ENCODE results near the gene TRAF7.

TRAF7 gene

DNA sequence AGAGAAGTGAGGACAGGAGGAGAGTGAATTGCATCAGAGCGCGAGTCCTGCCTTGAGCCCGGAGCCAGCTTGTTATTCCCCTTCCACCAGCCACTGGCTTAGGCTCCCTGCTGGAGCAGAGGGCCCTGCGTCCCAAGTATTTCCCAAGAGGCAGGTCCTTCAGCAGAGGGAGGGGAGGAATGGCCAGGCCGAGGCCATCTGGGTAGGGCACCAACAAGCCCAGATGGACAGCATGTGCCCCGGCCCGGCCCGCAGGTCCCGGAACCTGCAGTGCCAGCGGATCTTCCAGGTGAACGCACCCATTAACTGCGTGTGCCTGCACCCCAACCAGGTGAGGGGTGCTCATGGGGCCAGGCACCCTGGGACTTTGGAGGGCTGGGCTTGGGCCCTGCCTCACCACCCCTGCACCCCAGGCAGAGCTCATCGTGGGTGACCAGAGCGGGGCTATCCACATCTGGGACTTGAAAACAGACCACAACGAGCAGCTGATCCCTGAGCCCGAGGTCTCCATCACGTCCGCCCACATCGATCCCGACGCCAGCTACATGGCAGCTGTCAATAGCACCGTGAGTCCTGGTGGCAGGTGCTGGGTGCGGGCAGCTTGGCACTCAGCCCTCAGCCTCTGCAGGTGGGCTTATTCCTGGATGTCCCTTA is 51.3 kb downstream of the TRAF7 start:
- Histone ChIP-seq H3K4me3 (ENCODE audit: low read depth in 1 of 2, low read length in 2 of 2) (no peak overlapping the region), H3K9me3 (ENCODE audit: control insufficient read depth in 1 of 2, low read length in 2 of 2) (no peaks in the 10 kb centered on the region), H3K27ac (ENCODE audit: low read depth, low read length) (no peak overlapping the region), H3K27me3 (ENCODE audit: control insufficient read depth in 1 of 2, insufficient read depth in 2 of 2, low read length in 2 of 2) (no peaks in the 10 kb centered on the region), H3K9ac (ENCODE audit: low read depth in 1 of 2, low read length in 2 of 2) (no peak overlapping the region), H3K4me1 (ENCODE audit: control insufficient read depth in 1 of 2, insufficient read depth in 2 of 2, low read length in 2 of 2) (peaks cover 14 to 22% of the 10 kb centered on the region in 2 donors), H3K36me3 (ENCODE audit: control insufficient read depth in 1 of 2, insufficient read depth in 2 of 2, low read length in 2 of 2) (peaks cover 16 to 29% of the 10 kb centered on the region in 2 donors)

DNA sequence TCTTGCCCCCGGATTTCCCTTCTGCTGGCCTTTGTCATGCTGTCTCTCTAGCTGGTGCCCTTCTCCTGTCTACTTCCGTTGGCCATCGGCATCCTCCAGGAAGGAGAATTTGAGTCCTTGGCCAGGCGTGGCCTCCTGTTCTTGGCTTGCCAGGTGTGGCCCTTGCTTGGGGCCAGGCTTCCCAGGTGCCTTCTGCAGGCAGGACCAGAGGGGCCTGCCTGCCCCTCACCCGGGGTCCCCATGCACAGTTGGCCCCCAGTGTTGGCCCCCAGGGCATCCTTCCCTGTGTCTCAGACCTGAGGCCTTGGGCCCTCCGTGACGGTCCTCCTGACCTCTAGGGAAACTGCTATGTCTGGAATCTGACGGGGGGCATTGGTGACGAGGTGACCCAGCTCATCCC is 52.3 kb downstream of the TRAF7 start:
- no peak overlapping the region for H3K4me3 ChIP-seq (ENCODE audit: low read depth in 1 of 2, low read length in 2 of 2)
- H3K9me3 ChIP-seq (ENCODE audit: control insufficient read depth in 1 of 2, low read length in 2 of 2) = no peaks in the 10 kb centered on the region
- no peaks in the 10 kb centered on the region for H3K27me3 ChIP-seq (ENCODE audit: control insufficient read depth in 1 of 2, insufficient read depth in 2 of 2, low read length in 2 of 2)
- H3K9ac ChIP-seq (ENCODE audit: low read depth in 1 of 2, low read length in 2 of 2) = no peak overlapping the region
- H3K4me1 ChIP-seq (ENCODE audit: control insufficient read depth in 1 of 2, insufficient read depth in 2 of 2, low read length in 2 of 2) = peaks cover 24 to 31% of the 10 kb centered on the region in 2 donors
- H3K36me3 ChIP-seq (ENCODE audit: control insufficient read depth in 1 of 2, insufficient read depth in 2 of 2, low read length in 2 of 2) = peaks cover 16 to 36% of the 10 kb centered on the region in 2 donors
- no peak overlapping the region for H3K27ac ChIP-seq (ENCODE audit: low read depth, low read length)

DNA sequence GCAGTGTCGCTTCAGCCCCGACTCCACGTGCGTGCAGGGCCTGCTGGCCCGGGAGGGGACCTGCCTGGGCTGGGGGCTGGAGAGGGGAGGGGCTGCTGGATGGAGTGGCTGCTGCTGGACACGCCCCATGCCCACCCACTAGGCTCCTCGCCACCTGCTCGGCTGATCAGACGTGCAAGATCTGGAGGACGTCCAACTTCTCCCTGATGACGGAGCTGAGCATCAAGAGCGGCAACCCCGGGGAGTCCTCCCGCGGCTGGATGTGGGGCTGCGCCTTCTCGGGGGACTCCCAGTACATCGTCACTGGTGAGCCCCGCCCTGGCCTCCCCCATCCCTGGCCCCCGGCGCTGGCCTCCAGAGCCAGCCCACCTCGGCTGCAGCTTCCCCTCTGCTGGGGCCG is 52.7 kb downstream of the TRAF7 start:
- Histone ChIP-seq H3K27me3 (ENCODE audit: control insufficient read depth in 1 of 2, insufficient read depth in 2 of 2, low read length in 2 of 2) (no peaks in the 10 kb centered on the region), H3K9ac (ENCODE audit: low read depth in 1 of 2, low read length in 2 of 2) (no peak overlapping the region), H3K36me3 (ENCODE audit: control insufficient read depth in 1 of 2, insufficient read depth in 2 of 2, low read length in 2 of 2) (peaks cover 16 to 36% of the 10 kb centered on the region in 2 donors), H3K27ac (ENCODE audit: low read depth, low read length) (no peak overlapping the region), H3K9me3 (ENCODE audit: control insufficient read depth in 1 of 2, low read length in 2 of 2) (no peaks in the 10 kb centered on the region), H3K4me1 (ENCODE audit: control insufficient read depth in 1 of 2, insufficient read depth in 2 of 2, low read length in 2 of 2) (peaks cover 28 to 36% of the 10 kb centered on the region in 2 donors), H3K4me3 (ENCODE audit: low read depth in 1 of 2, low read length in 2 of 2) (no peak overlapping the region)

DNA sequence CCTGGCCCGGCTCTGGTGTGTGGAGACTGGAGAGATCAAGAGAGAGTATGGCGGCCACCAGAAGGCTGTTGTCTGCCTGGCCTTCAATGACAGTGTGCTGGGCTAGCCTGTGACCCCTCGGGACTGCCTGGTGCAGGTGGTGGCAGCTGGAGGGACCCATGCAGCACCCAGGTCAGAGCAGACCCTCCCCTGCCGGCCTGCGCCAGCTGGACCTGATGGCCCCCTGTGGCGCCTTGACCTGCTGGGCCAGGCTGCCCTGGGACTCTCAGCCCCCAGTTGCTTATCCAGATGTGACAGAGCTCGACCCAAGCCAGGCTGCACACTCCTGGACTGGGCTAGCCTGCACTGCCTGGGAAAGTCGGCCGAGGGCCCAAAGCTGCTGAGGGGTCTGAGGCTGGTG is 53.2 kb downstream of the TRAF7 start:
- H3K9ac ChIP-seq (ENCODE audit: low read depth in 1 of 2, low read length in 2 of 2) = no peak overlapping the region
- no peaks in the 10 kb centered on the region for H3K27me3 ChIP-seq (ENCODE audit: control insufficient read depth in 1 of 2, insufficient read depth in 2 of 2, low read length in 2 of 2)
- H3K27ac ChIP-seq (ENCODE audit: low read depth, low read length) = no peak overlapping the region
- H3K36me3 ChIP-seq (ENCODE audit: control insufficient read depth in 1 of 2, insufficient read depth in 2 of 2, low read length in 2 of 2) = peaks cover 16 to 36% of the 10 kb centered on the region in 2 donors
- H3K9me3 ChIP-seq (ENCODE audit: control insufficient read depth in 1 of 2, low read length in 2 of 2) = no peaks in the 10 kb centered on the region
- peaks cover 33 to 40% of the 10 kb centered on the region in 2 donors for H3K4me1 ChIP-seq (ENCODE audit: control insufficient read depth in 1 of 2, insufficient read depth in 2 of 2, low read length in 2 of 2)
- no peak overlapping the region for H3K4me3 ChIP-seq (ENCODE audit: low read depth in 1 of 2, low read length in 2 of 2)

DNA sequence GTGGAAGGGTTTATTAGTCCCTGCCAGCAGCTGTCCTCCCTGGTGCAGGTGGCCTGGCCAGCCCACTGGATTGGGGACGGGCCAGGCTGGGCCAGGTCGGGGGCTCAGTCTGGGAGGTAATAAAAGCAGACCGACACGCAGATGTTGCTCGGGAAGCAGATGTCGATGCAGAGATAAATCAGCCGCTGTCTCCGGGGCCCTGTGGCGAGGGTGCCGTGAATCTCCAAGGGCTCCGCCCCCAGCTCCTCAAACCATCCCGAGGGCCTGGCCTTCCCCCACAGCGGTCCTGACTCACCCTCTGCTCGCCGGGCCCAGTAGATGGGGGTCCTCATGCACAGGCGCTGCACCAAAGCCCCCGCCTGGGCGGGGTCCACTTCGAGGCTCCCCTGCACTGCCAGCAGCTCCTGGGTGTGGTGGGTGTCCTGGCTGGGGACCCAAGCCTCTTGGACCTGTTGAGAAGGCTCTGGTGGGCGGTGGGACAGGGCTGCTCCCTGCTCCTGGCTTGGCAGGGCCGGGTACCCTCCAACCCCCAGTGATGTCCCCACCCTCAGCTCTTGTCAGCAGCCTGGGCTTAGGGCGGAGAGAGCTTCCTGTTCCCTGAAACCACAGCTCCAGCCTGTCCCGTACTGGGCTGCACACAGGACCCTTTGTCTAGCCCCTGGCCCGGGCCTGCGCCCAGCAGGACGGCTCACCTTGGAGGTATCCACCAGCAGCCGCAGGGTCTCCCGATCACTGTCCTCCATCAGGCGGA is 53.9 kb downstream of the TRAF7 start:
- Histone ChIP-seq H3K27me3 (ENCODE audit: control insufficient read depth in 1 of 2, insufficient read depth in 2 of 2, low read length in 2 of 2) (no peaks in the 10 kb centered on the region), H3K4me3 (ENCODE audit: low read depth in 1 of 2, low read length in 2 of 2) (no peak overlapping the region), H3K36me3 (ENCODE audit: control insufficient read depth in 1 of 2, insufficient read depth in 2 of 2, low read length in 2 of 2) (peaks cover 16 to 36% of the 10 kb centered on the region in 2 donors), H3K4me1 (ENCODE audit: control insufficient read depth in 1 of 2, insufficient read depth in 2 of 2, low read length in 2 of 2) (peaks cover 33 to 41% of the 10 kb centered on the region in 2 donors), H3K27ac (ENCODE audit: low read depth, low read length) (no peak overlapping the region), H3K9me3 (ENCODE audit: control insufficient read depth in 1 of 2, low read length in 2 of 2) (no peaks in the 10 kb centered on the region), H3K9ac (ENCODE audit: low read depth in 1 of 2, low read length in 2 of 2) (no peak overlapping the region)

DNA sequence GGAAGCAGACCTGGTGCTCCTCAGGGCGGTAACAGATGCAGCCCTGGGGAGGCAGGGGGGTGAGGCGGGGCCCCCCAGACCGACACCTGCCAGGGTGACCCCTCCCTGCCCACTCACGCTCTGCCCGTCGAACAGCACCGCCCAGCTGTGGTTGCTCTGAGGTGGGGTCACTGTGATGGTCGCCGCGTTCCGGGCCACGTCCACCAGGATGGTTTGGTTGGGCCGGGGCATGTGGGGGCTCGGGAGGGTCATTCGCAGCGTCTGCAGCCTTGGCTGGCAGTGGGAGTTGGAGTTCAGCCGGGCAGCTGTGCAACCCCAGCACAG is 54.4 kb downstream of the TRAF7 start:
- Histone ChIP-seq H3K9me3 (ENCODE audit: control insufficient read depth in 1 of 2, low read length in 2 of 2) (no peaks in the 10 kb centered on the region), H3K36me3 (ENCODE audit: control insufficient read depth in 1 of 2, insufficient read depth in 2 of 2, low read length in 2 of 2) (peaks cover 16 to 36% of the 10 kb centered on the region in 2 donors), H3K27me3 (ENCODE audit: control insufficient read depth in 1 of 2, insufficient read depth in 2 of 2, low read length in 2 of 2) (no peaks in the 10 kb centered on the region), H3K4me1 (ENCODE audit: control insufficient read depth in 1 of 2, insufficient read depth in 2 of 2, low read length in 2 of 2) (peaks cover 29 to 37% of the 10 kb centered on the region in 2 donors), H3K4me3 (ENCODE audit: low read depth in 1 of 2, low read length in 2 of 2) (no peak overlapping the region), H3K27ac (ENCODE audit: low read depth, low read length) (no peak overlapping the region), H3K9ac (ENCODE audit: low read depth in 1 of 2, low read length in 2 of 2) (no peak overlapping the region)

DNA sequence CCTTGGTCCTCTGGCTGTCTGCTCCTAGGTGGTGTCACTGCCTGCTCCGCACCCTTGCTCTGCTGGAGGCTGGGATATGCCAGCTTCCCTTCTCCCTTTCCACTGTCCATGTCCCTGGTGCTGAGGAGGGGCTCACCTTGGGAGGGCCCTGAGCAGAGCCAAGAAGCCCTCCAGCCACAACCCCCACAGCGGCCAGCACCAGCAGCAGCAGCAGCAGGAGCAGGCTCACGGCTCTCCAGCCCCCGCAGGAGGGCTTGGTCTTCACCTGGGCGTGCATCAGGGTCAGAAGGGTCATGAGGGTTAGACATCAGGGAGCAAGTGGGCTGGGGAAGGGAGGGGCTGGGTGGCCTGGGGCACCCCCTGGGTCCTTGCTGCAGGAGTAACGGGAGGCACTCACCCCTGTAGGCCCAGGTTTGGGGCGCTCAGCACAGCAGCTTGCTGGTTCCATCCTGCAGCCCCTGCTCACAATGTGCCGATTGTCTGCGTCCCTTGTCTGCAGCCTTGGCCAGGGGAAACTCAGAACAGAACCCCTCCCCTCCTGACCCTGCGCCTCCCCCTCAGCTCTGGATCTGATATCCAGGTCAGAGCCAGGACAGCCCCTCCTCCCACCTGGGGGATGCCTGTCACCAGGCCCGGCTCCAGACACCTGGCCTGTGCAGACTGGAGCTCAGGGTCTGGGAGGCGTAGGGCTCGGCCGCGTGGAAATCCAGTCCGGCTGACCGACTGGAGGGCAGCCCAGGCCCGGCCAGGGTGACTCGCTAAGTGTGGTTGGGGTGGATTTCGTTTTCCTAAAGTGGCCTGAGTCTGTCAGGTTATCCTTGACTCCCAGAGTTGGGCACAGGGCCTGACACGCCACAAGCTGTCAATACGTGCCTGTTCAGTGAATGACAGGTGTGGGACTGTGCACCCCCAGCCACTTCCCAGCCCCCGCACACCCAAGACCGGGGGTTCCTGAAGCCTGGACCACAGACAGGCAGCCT is 55.1 kb downstream of the TRAF7 start, which contains the start of gene BRICD5:
TSS of gene BRICD5 (minus strand) at position 478 of the 980 bp plus-strand sequence. CDS start at position 448, 30 bp downstream.
- H3K9me3 ChIP-seq (ENCODE audit: control insufficient read depth in 1 of 2, low read length in 2 of 2) = no peaks in the 10 kb centered on the region
- H3K9ac ChIP-seq (ENCODE audit: low read depth in 1 of 2, low read length in 2 of 2) = no peak within 1 kb of the TSS
- no peaks in the 10 kb centered on the region for H3K27me3 ChIP-seq (ENCODE audit: control insufficient read depth in 1 of 2, insufficient read depth in 2 of 2, low read length in 2 of 2)
- peaks cover 29 to 37% of the 10 kb centered on the region in 2 donors for H3K4me1 ChIP-seq (ENCODE audit: control insufficient read depth in 1 of 2, insufficient read depth in 2 of 2, low read length in 2 of 2)
- H3K27ac ChIP-seq (ENCODE audit: low read depth, low read length) = no peak within 1 kb of the TSS
- peaks cover 16 to 36% of the 10 kb centered on the region in 2 donors for H3K36me3 ChIP-seq (ENCODE audit: control insufficient read depth in 1 of 2, insufficient read depth in 2 of 2, low read length in 2 of 2)
- H3K4me3 ChIP-seq (ENCODE audit: low read depth in 1 of 2, low read length in 2 of 2) = no peak within 1 kb of the TSS

DNA sequence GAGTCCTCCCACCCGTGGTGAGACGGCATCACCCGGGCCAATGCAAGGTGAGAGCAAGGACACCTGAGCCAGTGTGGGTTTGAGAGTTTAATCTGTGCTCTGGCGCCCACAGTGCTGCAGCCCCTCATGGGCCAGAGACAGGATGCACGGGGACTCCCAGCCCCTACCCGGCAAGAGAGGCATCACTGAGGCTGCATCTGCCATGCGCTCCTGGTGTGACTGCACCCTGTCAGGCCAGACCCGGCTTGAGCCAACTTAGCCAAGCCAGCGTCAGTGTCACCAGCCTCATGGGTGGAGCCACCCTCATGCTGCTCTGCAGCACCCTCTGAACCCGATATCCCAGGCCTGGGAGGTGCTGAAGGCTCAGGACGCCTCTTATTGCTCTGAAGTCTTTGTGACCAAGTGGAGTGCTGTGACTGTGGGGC is 56.4 kb downstream of the TRAF7 start:
- H3K4me3 ChIP-seq (ENCODE audit: low read depth in 1 of 2, low read length in 2 of 2) = no peak overlapping the region
- no peak overlapping the region for H3K27ac ChIP-seq (ENCODE audit: low read depth, low read length)
- H3K4me1 ChIP-seq (ENCODE audit: control insufficient read depth in 1 of 2, insufficient read depth in 2 of 2, low read length in 2 of 2) = peaks cover 21 to 25% of the 10 kb centered on the region in 2 donors
- H3K27me3 ChIP-seq (ENCODE audit: control insufficient read depth in 1 of 2, insufficient read depth in 2 of 2, low read length in 2 of 2) = no peaks in the 10 kb centered on the region
- H3K9me3 ChIP-seq (ENCODE audit: control insufficient read depth in 1 of 2, low read length in 2 of 2) = no peaks in the 10 kb centered on the region
- peaks cover 16 to 36% of the 10 kb centered on the region in 2 donors for H3K36me3 ChIP-seq (ENCODE audit: control insufficient read depth in 1 of 2, insufficient read depth in 2 of 2, low read length in 2 of 2)
- peak overlapping the region in 1 of 2 donors; percentile 66 for H3K9ac ChIP-seq (ENCODE audit: low read depth in 1 of 2, low read length in 2 of 2)

DNA sequence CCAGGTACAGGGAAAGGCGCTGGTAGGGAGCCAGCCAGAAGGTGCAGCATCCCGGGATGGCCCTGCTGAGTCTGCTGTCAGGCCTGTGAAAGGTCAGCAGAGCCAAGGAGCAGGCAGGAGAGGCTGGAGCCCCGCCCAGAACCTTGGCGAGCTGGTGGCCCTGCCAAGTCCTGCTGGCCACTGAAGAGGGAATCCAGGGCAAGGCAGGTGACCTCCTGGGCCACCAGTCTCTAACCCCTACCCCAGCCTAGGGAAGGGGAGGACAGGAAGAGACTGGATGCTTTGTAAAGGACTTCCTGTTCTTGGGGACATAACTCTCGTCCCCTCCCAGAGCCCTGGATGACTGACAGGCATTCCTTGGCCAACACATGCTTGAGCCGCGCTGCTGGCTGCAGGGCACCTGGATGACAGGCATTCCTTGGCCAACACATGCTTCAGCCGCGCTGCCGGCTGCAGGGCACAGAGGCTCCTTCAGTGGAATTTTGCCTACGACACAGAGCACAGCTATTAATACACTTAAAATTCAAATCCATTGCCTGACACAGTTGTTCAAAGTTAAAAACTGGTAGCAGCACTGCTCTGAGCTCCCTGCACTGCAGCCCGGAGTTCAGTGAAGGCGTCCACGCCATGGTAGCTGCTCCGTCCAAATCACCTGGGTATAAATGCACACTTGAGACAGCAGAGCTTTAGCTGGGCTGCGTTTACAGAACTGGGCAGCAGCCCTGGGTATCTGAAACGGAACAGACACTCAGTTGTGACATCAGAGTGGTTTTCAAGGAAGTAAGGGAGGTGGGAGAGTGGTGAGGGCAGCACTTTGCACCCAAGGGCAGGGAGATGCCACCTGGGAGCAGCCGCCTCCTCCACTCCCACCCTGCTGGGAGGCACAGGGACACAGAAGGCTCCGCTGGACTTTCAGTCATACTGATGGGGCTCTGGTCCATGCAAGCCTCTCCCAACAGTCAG is 57.1 kb downstream of the TRAF7 start:
- H3K36me3 ChIP-seq (ENCODE audit: control insufficient read depth in 1 of 2, insufficient read depth in 2 of 2, low read length in 2 of 2) = peaks cover 14 to 30% of the 10 kb centered on the region in 2 donors
- H3K4me3 ChIP-seq (ENCODE audit: low read depth in 1 of 2, low read length in 2 of 2) = peak overlapping the region; percentile 65 to 86
- H3K9ac ChIP-seq (ENCODE audit: low read depth in 1 of 2, low read length in 2 of 2) = peak overlapping the region; percentile 43 to 66
- peaks cover 21% of the 10 kb centered on the region in 2 donors for H3K4me1 ChIP-seq (ENCODE audit: control insufficient read depth in 1 of 2, insufficient read depth in 2 of 2, low read length in 2 of 2)
- H3K9me3 ChIP-seq (ENCODE audit: control insufficient read depth in 1 of 2, low read length in 2 of 2) = no peaks in the 10 kb centered on the region
- H3K27me3 ChIP-seq (ENCODE audit: control insufficient read depth in 1 of 2, insufficient read depth in 2 of 2, low read length in 2 of 2) = no peaks in the 10 kb centered on the region
- no peak overlapping the region for H3K27ac ChIP-seq (ENCODE audit: low read depth, low read length)

Data from duodenal mucosa (tissue), 2 donors.